ENCODE data around the gene PCSK7. TPM values are rescaled to one million over a fixed set of nuclear protein-coding genes. Genes with fewer than 3 reads are reported as not detected.

PCSK7 gene
- total RNA-seq, 2 donors from 2014 or later, result 41.4 to 90.2 TPM

GRCh38 chr11:117154468-117154867, 77.4 kb downstream of the PCSK7 start:
- TF ChIP-seq CTCF (IDR thresholded peaks at IDR 0.05), result no peak
- H3K4me3 ChIP-seq, result no peak overlapping the region
- ATAC-seq (ENCODE audit: insufficient number of reproducible peaks, low FRiP score, low read depth), result no peak
- peaks cover 2% of the 10 kb centered on the region for H3K36me3 ChIP-seq
- no peak overlapping the region for H3K27ac ChIP-seq
- no peaks in the 10 kb centered on the region for H3K27me3 ChIP-seq (replicated peaks; ENCODE audit: insufficient read depth)
- no peaks in the 10 kb centered on the region for H3K9me3 ChIP-seq
- H3K4me1 ChIP-seq (ENCODE audit: control insufficient read depth in 1 of 2, low read depth in 2 of 2), result peaks cover 10 to 26% of the 10 kb centered on the region in 2 donors
- DNase-seq (ENCODE audit: low spot score), result no peak

Other genes with a start within 250 kb of the PCSK7 start
- gene SIK3, start 133.6 kb downstream of the PCSK7 start, total RNA-seq, result 10 to 100 TPM; 32.9 to 53.7 TPM
- 10 to 100 TPM; 66.3 to 75.8 TPM for gene PAFAH1B2, start 87.8 kb downstream of the PCSK7 start, total RNA-seq
- 10 to 100 TPM; 55.9 to 82.2 TPM for gene SIDT2, start 53.3 kb downstream of the PCSK7 start, total RNA-seq
- over 10,000 TPM in 1 of 2 donors, 1,000 to 10,000 TPM in 1; 6,975 to 13,974 TPM for gene TAGLN, start 32.7 kb downstream of the PCSK7 start, total RNA-seq
- gene RNF214, start 598 bp upstream of the PCSK7 start, total RNA-seq, result 10 to 100 TPM; 14.6 to 21.8 TPM
- gene BACE1-AS, start 59.3 kb upstream of the PCSK7 start, total RNA-seq, result 1 to 10 TPM; 5.8 to 7.8 TPM
- 10 to 100 TPM; 37.2 to 67.3 TPM for gene BACE1, start 84.2 kb upstream of the PCSK7 start, total RNA-seq
- gene CEP164, start 95.8 kb upstream of the PCSK7 start, total RNA-seq, result 10 to 100 TPM; 27.9 to 53.4 TPM

Data from thoracic aorta (tissue), 2 donors.